ENCODE data around the gene CTIF. TPM values are rescaled to one million over a fixed set of nuclear protein-coding genes. Genes with fewer than 3 reads are reported as not detected.
"Not testable (repeated sequence)": the region's sequence is repeated elsewhere in the genome, so short reads cannot be mapped to it uniquely, and the experiment has no call there.

Gene CTIF
- total RNA-seq, 1 experiment from 2014 or later, result 8.2 TPM

- DNase-seq (ENCODE audit: low read depth), result no peak
These were observed 103.2 kb downstream of the CTIF start for GRCh38 chr18:48641981-48642380.

- no peak for DNase-seq (ENCODE audit: low read depth)
These were observed 103.7 kb downstream of the CTIF start for GRCh38 chr18:48642503-48642902.

DNA sequence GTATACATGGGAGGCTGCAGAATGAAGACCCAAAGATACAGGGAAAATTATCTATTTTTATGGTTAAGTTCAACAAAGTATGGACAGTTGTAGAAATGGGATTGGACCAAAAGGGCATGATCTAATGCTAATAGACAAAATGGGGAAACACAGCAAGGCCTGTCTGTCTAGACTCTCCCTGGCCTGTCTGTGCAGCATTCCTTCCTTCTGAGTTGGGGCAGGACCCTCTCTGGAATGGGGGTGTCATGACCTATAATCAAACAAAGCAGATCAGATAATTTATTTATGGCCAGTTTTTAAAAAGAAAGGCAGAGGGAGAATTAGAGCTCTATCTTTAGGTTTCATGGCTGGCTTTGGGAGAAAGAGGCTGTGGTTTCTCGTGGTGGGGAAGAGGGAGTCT lies 104.4 kb downstream of the CTIF start:
- DNase-seq (ENCODE audit: low read depth), result no peak

- no peak for DNase-seq (ENCODE audit: low read depth)
These were observed 105.2 kb downstream of the CTIF start for GRCh38 chr18:48644029-48644428.

DNA sequence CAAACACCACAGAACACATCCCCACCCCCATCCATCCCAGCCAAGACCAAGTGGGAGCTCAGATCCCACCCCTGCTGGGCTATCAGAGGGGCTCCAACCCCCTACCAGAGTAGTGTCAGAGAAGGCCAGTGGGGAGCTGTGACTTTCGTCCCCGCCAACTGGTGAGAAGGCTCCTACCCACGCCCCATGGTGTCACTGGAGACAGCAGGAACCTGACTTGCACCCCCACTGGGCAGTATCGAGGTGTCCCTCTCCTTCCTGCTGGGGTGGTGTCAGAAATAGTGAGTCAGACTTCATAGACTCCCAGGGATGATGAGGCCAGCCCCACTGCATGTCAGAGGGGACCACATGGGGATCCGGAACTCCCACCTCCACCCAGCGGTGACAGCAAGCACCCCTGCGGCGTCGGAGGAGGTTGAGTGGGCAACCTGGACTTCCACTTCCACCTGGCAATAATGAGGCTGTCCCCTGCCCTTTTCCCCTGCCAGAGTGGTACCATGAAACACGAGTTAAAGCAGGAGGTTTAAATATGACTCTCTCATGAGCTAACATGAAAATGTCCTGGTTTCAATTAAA lies 106.7 kb downstream of the CTIF start:
- no peak for DNase-seq (ENCODE audit: low read depth)

DNA sequence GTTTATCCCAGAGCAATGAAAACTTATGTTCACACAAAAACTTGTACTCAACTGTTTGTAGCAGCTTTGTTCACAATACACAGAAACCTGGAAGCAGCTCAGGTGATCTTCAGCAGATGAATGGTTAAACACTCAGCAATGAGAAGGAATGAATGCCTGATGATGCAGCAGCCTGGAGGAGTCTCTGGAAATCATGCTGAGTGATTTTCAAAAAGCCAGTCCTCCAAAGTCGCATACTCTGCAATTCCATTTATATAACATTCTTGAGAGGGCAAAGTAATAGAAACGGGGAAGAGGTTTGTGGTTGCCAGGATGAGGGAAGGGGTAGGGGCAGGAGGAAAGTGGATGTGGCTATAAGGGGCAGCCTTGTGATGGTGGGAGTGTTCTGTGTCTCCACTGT lies 108.1 kb downstream of the CTIF start:
- DNase-seq (ENCODE audit: low read depth), result no peak

GRCh38 chr18:48649231-48649630 lies 110.4 kb downstream of the CTIF start:
- no peak for DNase-seq (ENCODE audit: low read depth)

DNA sequence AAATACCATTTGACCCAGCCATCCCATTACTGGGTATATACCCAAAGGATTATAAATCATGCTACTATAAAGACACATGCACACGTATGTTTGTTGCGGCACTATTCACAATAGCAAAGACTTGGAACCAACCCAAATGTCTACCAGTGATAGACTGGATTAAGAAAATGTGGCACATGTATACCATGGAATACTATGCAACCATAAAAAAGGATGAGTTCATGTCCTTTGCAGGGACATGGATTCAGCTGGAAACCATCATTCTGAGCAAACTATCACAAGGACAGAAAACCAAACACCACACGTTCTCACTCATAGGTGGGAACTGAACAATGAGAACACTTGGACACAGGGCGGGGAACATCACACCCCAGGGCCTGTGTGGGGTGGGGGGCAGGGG lies 115.8 kb downstream of the CTIF start:
- not testable (repeated sequence) for DNase-seq (ENCODE audit: low read depth)

- DNase-seq (ENCODE audit: low read depth), result no peak
These were observed 116.7 kb downstream of the CTIF start for GRCh38 chr18:48655508-48655907.

DNA sequence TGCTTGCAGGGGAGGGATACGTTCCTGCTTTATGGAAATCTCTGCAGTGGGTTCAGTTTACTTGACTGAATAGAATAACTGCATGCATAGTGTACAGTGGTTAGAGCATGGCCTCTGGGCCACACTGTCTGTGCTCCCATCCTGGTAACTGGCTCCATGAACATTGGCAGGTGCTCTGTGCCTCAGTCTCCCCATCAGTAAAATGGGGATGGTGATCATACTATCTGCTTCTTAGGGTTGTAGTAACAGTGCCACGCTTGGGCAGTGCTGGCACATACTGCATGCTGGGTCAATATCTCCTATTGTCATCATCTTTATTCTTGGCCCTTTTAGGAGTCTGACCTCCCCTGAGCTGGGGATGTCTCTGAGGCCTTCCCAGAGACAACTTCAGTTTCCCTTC lies 117.3 kb downstream of the CTIF start:
- DNase-seq (ENCODE audit: low read depth), result no peak

GRCh38 chr18:48656582-48656981 lies 117.8 kb downstream of the CTIF start:
- DNase-seq (ENCODE audit: low read depth), result no peak

DNA sequence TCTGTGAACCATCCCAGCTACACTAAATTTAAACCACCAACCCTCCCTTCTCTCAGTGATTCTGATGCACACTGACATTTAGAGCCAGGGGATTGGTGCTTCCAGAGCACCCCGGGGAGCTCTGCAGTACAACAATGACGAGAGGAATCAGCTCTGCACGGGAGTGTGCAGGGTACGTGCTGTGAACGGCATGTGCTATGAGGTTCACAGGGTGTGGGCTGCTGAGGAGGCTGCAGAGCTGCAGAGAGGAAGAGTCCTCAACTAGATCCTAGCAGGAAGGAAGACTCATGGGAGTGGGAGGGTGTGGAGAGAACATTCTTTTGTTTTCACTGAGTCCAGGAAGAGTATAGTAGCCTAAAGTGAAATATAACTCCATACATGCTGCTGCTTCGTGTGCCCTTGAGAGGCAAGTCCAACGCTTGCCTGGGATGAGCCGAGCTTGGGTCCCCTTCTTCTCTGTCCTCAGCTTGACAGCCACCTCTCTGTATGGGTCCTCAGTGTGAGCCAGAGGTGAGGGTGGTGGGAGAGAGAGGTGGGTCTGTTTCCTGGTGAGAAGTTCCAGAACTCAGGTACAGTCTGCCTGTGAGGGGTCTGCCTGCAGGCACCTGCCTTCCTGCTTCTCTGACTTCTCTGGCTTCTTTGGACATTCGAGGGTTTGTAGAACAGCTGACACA lies 118.8 kb downstream of the CTIF start:
- no peak for DNase-seq (ENCODE audit: low read depth)

- no peak for DNase-seq (ENCODE audit: low read depth)
These were observed 119.9 kb downstream of the CTIF start for GRCh38 chr18:48658721-48659120.

- DNase-seq (ENCODE audit: low read depth), result no peak
These were observed 120.6 kb downstream of the CTIF start for GRCh38 chr18:48659188-48660009.

DNA sequence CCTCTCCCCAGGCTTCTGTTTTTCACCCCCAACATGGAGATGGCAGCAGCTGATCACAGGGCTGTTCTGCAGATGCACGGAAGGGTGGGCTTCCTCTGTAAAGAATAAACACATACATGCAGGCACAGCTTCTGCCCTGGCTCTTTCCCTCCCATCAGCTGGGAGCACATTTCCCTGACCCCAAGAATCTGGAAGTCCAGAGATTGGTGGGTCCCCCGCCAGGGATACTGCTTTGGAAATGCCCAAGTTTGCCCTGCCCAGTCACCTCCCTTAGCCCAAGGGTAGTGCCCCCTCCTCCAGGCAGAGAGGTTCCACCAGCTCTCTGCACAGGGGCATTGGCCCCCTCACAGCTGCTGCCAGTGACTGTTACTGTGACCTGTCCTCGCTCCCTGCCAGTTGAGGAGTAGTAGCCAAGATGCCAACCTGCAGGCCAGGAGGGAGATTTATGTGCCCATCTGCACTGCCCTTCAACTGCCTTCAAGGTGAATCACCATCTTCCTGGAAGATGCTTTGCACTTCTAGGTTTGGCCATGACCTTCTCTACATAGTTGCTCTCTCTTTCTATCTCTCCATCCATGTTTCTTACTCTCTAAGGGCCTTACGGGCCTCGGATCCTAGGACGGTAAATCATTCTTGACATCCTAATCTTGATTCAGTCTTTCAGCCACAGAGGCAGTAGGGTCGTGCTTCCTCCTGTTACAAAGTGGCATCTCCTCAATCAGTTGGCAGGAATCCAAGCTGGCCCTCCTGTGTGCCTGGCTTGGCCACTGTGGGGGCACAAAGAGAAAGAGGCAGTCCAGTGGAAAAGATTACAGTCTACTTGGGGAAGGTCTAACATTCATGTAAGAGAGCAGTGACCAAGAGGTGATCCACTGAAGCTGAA lies 121.8 kb downstream of the CTIF start:
- DNase-seq (ENCODE audit: low read depth), result no peak

DNA sequence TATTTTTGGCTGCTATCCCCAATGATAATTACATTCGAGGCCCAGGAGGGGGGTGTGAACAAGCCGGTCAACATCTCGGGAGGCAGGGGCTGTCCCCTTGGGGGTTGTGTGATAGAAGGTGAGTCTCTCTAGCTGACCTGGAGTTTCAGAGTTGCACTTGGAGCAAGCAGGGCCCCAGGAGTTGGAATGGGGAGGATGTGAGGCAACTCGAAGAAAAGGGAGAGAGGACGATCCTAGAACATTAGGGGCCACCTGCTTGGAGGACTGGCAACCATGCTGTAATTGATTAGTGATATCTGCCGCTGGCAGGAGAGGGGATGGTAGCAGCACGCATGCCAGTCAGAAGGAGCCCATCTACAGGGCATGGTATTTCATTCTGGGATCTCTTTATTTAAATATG lies 122.6 kb downstream of the CTIF start:
- no peak for DNase-seq (ENCODE audit: low read depth)

DNA sequence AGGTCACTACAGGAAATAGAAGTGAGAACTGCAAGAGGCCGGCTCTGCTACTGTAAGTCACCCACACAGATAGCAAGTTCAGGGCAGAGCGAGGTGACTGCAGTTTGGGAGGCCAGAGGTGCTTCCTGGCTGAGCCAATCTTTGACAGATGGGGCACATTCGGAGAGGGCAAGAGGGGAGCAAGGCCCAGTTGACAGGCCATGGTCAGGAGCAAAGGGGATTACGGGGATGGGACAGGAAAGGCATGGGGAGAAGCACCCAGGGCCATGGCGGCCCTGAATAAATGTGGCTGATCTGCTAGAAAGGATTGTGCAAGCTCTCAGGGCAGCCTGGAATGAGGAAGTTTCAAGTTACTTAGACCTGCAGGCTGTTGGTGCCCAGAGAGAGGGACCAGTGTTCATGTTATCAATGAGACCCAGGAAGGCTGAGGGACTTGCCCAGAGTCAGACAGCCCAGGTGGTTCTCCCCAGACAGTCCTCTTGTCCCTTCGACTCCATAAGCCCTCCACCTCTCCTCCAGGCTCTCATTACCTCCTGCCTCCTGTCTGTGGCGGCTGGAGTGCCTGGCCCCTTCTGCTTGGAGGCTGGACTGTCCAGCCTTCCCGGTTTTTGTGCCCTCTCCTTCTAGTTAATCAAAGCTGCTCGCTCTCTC lies 123.3 kb downstream of the CTIF start:
- DNase-seq (ENCODE audit: low read depth), result peak; percentile 55

GRCh38 chr18:48663096-48663930 lies 124.5 kb downstream of the CTIF start:
- DNase-seq (ENCODE audit: low read depth), result no peak

- DNase-seq (ENCODE audit: low read depth), result peak; percentile 59
These were observed 125.4 kb downstream of the CTIF start for GRCh38 chr18:48663931-48664847.
